ENCODE measurements around the gene SPNS2. TPM values are rescaled to one million over a fixed set of nuclear protein-coding genes. Genes with fewer than 3 reads are reported as not detected.

Gene SPNS2
- total RNA-seq, 1 donor from 2014 or later, result 79.3 TPM

DNA sequence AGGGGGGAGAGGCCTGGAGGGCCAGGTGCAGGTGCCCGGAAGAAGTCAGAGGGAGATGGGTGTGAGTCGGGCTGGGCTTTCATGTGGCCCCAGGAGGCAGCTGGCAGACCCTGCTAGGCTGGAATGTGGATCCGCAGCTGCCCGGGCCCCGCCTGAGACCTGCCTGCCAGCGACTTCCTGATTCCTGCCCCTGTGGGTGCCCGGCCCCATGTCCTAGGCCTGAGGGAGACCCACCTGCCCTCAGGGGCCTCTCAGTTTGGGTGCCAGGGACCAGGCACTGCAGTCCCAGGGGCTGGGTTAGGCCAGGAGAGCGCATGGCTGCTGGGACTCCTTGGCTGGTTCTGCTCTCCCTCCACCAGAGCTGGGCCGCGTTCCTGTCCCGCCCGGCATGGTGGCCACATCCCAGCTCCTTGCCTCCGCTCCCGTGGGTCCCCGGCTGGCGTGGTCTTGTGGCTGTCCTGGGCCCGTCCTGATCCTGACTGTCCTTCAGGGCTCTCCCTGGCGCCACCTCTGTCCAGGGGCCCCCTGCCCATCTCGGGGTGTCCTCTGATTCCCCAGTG, 22.1 kb upstream of the SPNS2 start:
- H3K4me1 ChIP-seq, result peaks cover 6% of the 10 kb centered on the region
- H3K36me3 ChIP-seq, result no peaks in the 10 kb centered on the region
- no peaks in the 10 kb centered on the region for H3K27me3 ChIP-seq
- H3K27ac ChIP-seq, result no peak overlapping the region
- no peak overlapping the region for H3K4me3 ChIP-seq
- no peak for DNase-seq (ENCODE audit: extremely low spot score in 2 of 2)
- no peaks in the 10 kb centered on the region for H3K9me3 ChIP-seq
- intact Hi-C loops (cut with DNase I), result no loop called here
- TF ChIP-seq POLR2AphosphoS5 (IDR thresholded peaks at IDR 0.05; ENCODE audit: insufficient read depth in 1 of 2, low read depth in 1 of 2), result no peak
- TF ChIP-seq, protein P1, sequence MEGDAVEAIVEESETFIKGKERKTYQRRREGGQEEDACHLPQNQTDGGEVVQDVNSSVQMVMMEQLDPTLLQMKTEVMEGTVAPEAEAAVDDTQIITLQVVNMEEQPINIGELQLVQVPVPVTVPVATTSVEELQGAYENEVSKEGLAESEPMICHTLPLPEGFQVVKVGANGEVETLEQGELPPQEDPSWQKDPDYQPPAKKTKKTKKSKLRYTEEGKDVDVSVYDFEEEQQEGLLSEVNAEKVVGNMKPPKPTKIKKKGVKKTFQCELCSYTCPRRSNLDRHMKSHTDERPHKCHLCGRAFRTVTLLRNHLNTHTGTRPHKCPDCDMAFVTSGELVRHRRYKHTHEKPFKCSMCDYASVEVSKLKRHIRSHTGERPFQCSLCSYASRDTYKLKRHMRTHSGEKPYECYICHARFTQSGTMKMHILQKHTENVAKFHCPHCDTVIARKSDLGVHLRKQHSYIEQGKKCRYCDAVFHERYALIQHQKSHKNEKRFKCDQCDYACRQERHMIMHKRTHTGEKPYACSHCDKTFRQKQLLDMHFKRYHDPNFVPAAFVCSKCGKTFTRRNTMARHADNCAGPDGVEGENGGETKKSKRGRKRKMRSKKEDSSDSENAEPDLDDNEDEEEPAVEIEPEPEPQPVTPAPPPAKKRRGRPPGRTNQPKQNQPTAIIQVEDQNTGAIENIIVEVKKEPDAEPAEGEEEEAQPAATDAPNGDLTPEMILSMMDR (IDR thresholded peaks at IDR 0.05), result no peak
- TF ChIP-seq POLR2A (IDR thresholded peaks at IDR 0.05), result no peak

DNA sequence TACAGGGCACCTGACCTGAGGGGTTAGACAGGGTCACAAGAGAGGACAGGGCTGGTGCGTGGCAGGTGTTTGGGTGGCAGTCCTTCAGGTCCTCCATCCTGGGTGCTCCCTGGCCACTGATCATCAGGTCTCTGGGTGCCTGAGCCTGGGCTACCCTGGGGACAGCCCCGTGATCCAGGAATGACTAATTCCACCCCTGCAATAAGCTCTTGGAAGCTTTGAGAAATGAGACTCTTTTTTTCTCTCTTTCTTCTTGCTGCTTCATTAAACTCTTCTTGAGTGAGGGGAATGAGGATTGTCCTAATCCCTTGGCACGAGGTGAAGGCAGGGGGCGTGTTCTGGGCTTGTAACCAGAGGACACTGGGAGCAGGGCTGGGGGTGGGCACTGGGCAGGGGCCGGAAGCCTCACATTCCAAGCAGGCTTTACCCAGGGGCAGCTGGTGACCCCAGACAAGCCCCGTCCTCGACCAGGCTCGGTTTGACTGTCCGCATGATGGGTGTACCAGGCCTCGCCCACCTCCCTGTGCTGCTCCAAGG, 21.4 kb upstream of the SPNS2 start:
- no peaks in the 10 kb centered on the region for H3K27me3 ChIP-seq
- DNase-seq (ENCODE audit: extremely low spot score in 2 of 2), result no peak
- no peak overlapping the region for H3K27ac ChIP-seq
- TF ChIP-seq, protein P1 (IDR thresholded peaks at IDR 0.05), result no peak
- TF ChIP-seq POLR2AphosphoS5 (IDR thresholded peaks at IDR 0.05; ENCODE audit: insufficient read depth in 1 of 2, low read depth in 1 of 2) (no peak), POLR2A (IDR thresholded peaks at IDR 0.05) (no peak)
- H3K36me3 ChIP-seq, result no peaks in the 10 kb centered on the region
- H3K9me3 ChIP-seq, result no peaks in the 10 kb centered on the region
- H3K4me3 ChIP-seq, result no peak overlapping the region
- intact Hi-C loops (cut with DNase I), result no loop called here
- H3K4me1 ChIP-seq, result peaks cover 6% of the 10 kb centered on the region

DNA sequence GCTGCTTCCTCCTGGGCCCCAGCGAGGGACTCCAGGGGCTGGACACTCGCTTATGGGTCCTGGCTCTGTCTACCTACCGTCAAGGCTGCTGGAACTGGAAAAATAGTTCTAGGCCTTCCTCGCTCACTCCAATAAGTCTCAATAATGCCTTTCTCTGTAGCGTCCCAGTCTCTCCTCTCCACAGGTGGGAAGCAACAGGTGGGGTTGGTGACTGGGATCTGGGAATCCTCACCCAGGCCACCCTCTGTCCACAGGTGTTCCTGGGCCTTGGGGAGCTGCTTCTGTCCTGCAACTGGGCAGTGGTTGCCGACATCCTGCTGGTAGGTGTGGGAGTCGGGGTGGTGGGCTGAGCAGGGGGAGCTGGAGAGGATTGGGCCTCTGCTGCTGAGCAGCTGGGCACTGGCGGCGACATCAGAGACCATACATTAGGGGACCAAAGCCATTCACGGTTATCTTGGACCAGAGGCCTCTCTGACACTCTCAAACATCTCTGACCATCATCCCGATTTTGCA, 20.3 kb upstream of the SPNS2 start:
- Histone ChIP-seq H3K27me3 (no peaks in the 10 kb centered on the region), H3K27ac (no peak overlapping the region)
- intact Hi-C loops (cut with DNase I), result no loop called here

DNA sequence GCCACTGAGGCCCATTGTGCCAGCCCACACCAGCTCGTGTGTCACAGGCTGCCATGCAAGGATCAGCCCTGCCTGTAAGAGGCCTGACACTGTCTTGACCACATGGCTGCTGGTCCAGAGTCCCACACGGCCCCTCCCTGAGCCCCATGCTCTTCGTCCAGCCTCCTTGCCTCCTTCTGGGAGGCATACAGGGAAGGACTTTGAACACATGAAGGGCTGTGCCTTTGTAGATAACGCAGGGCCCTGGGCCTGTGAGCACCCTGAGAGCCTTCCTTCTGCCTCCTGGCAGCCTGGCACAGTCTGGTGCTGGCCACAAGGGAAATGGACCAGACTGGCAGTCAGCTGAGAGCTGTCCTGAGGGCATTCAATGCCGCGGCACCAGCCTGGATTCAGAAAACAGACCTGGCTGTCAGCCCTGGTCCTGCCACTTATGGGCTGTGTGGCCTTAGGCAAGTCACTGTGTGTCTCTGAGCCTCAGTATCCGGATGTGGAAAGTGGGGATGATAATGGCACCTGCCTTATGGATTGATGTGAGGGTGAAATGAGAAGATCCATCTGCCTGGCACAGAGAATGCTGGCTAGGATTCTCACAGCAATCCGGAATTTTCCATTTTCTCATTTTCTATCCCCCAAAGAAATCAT, 19.2 kb upstream of the SPNS2 start:
- intact Hi-C loops (cut with DNase I), result no loop called here
- Histone ChIP-seq H3K4me1 (peaks cover 6% of the 10 kb centered on the region), H3K36me3 (no peaks in the 10 kb centered on the region), H3K4me3 (no peak overlapping the region), H3K9me3 (no peaks in the 10 kb centered on the region), H3K27ac (no peak overlapping the region), H3K27me3 (no peaks in the 10 kb centered on the region)
- TF ChIP-seq POLR2A (IDR thresholded peaks at IDR 0.05), result no peak
- TF ChIP-seq, protein P1 (IDR thresholded peaks at IDR 0.05), result no peak
- TF ChIP-seq POLR2AphosphoS5 (IDR thresholded peaks at IDR 0.05; ENCODE audit: insufficient read depth in 1 of 2, low read depth in 1 of 2), result no peak
- no peak for DNase-seq (ENCODE audit: extremely low spot score in 2 of 2)

More for the DNA sequence above, 20.3 kb upstream of the SPNS2 start:
- DNase-seq (ENCODE audit: extremely low spot score in 2 of 2), result no peak
- Histone ChIP-seq H3K36me3 (no peaks in the 10 kb centered on the region), H3K4me1 (peaks cover 6% of the 10 kb centered on the region), H3K4me3 (no peak overlapping the region), H3K9me3 (no peaks in the 10 kb centered on the region)
- TF ChIP-seq, protein P1 (IDR thresholded peaks at IDR 0.05), result no peak
- no peak for TF ChIP-seq POLR2A (IDR thresholded peaks at IDR 0.05)
- TF ChIP-seq POLR2AphosphoS5 (IDR thresholded peaks at IDR 0.05; ENCODE audit: insufficient read depth in 1 of 2, low read depth in 1 of 2), result no peak

Data from vagina (tissue), 2 donors.